H1 (cell line): ENCODE data around the gene SPATS2. TPM values are rescaled to one million over a fixed set of nuclear protein-coding genes. Genes with fewer than 3 reads are reported as not detected.
A peak's percentile ranks its signal among the peaks of the same experiment; 100 is the strongest.

Experiments
- CTCF ChIA-PET: fragments of 300-600 bp; sonication (Branson Sonifier 250); formaldehyde crosslinking; loops from one replicate; lab custom pipeline; 2021; ENCODE audit not compliant: partially characterized antibody; lab: Charles Lee
- POLR2A ChIA-PET: fragments of 300-600 bp; sonication (Branson Sonifier 250); formaldehyde crosslinking; loops from one replicate; lab custom pipeline; 2021; ENCODE audit warnings: inconsistent platforms; ENCODE audit not compliant: partially characterized antibody; lab: Charles Lee
- DNase-seq, 2 experiments: peaks; one replicate each; pipeline versions ENCODE4 v3.0.0 to v3.0.0-alpha.2; 2010 to 2022; ENCODE audit warnings: low spot score in 2 of 2, low read depth in 1 of 2, mixed read lengths in 1 of 2
- FAIRE-seq: peaks from 2 replicates; lab custom pipeline; 2011; peaks lifted over from hg19 to GRCh38; lab: Jason Lieb, UNC
- H2AFZ ChIP-seq: 2 replicates; pipeline ENCODE4 v1.8.1; 2012; ENCODE audit warnings: low read length, inconsistent platforms
- H2AK5ac ChIP-seq: 2 replicates; pipeline ENCODE4 v1.6.1; 2013; ENCODE audit warnings: low read depth, low read length
- H2BK120ac ChIP-seq: replicated peaks from 2 replicates; pipeline ENCODE3; 2013; ENCODE audit warnings: low read depth, low read length, inconsistent platforms
- H2BK12ac ChIP-seq: 2 replicates; pipeline ENCODE4 v1.6.1; 2013; ENCODE audit warnings: low read depth, low read length
- H2BK15ac ChIP-seq: 2 replicates; pipeline ENCODE4 v1.6.1; 2013; ENCODE audit warnings: low read length
- H2BK20ac ChIP-seq: 2 replicates; pipeline ENCODE4 v1.6.1; 2013; ENCODE audit warnings: low read length
- H2BK5ac ChIP-seq: 2 replicates; pipeline ENCODE4 v1.6.1; 2013; ENCODE audit warnings: low read depth, low read length
- H3K14ac ChIP-seq: 2 replicates; pipeline ENCODE4 v1.6.1; 2013; ENCODE audit warnings: inconsistent platforms; ENCODE audit not compliant: insufficient read length
- H3K18ac ChIP-seq: 2 replicates; pipeline ENCODE4 v1.6.1; 2013; ENCODE audit warnings: low read length; ENCODE audit errors: extremely low read depth
- H3K23ac ChIP-seq: 2 replicates; pipeline ENCODE4 v1.6.1; 2013; ENCODE audit warnings: inconsistent platforms; ENCODE audit not compliant: insufficient read length
- H3K23me2 ChIP-seq: 2 replicates; pipeline ENCODE4 v1.6.1; 2013; ENCODE audit warnings: low read depth, low read length
- H3K27ac ChIP-seq: 2 replicates; pipeline ENCODE4 v1.6.1; 2011; ENCODE audit warnings: low read depth, low read length, inconsistent platforms
- H3K27me3 ChIP-seq, 4 experiments: replicated peaks in 1 of 4; 1 replicate in 1 of 4; 2 replicates in 3 of 4; pipeline versions ENCODE4 v1.6.1 to v1.8.1; 2011 to 2013; ENCODE audit warnings: low read length in 3 of 4, mild to moderate bottlenecking in 3 of 4, inconsistent platforms in 2 of 4, mixed read lengths in 2 of 4, moderate library complexity in 1 of 4; ENCODE audit not compliant: control insufficient read depth in 3 of 4, insufficient read depth in 3 of 4; ENCODE audit errors: extremely low read depth in 1 of 4
- H3K36me3 ChIP-seq, 4 experiments: 2 replicates each; pipeline versions ENCODE4 v1.6.1 to v1.8.1; 2011 to 2013; ENCODE audit warnings: mild to moderate bottlenecking in 4 of 4, low read length in 3 of 4, moderate library complexity in 2 of 4, control low read depth in 1 of 4, inconsistent platforms in 1 of 4; ENCODE audit not compliant: insufficient read depth in 4 of 4, control insufficient read depth in 2 of 4
- H3K4ac ChIP-seq: replicated peaks from 2 replicates; pipeline ENCODE3; 2013; ENCODE audit warnings: low read length, low read depth, mixed read lengths, inconsistent platforms; ENCODE audit not compliant: insufficient read length
- H3K4me1 ChIP-seq, 4 experiments: replicated peaks in 1 of 4; 1 replicate in 1 of 4; 2 replicates in 3 of 4; pipeline versions ENCODE4 v1.6.1 to v1.8.1; 2011 to 2013; ENCODE audit warnings: low read length in 3 of 4, inconsistent platforms in 2 of 4, mixed read lengths in 1 of 4; ENCODE audit not compliant: insufficient read depth in 4 of 4, control insufficient read depth in 3 of 4
- H3K4me2 ChIP-seq, 2 experiments: 2 replicates each; pipeline versions ENCODE4 v1.6.1 to v1.8.1; 2011 to 2013; ENCODE audit warnings: low read depth in 2 of 2, low read length in 2 of 2, control low read depth in 1 of 2, inconsistent platforms in 1 of 2, mild to moderate bottlenecking in 1 of 2; ENCODE audit not compliant: insufficient read depth in 1 of 2
- H3K4me3 ChIP-seq, 4 experiments: fragments of 200-600, 300-600 bp in 1 of 4; sonication (generic), shearing (Covaris generic), sonication (Bioruptor Twin) in 1 of 4; 2 replicates each; pipeline versions ENCODE4 v1.5.1 to v1.8.1; 2011 to 2016; ENCODE audit warnings: low read length in 4 of 4, low read depth in 3 of 4, control low read depth in 2 of 4, inconsistent platforms in 2 of 4, mild to moderate bottlenecking in 2 of 4, mixed read lengths in 1 of 4, moderate library complexity in 1 of 4; ENCODE audit not compliant: insufficient read depth in 2 of 4; ENCODE audit errors: extremely low read depth in 1 of 4
- H3K56ac ChIP-seq: replicated peaks from 2 replicates; pipeline ENCODE3; 2013; ENCODE audit warnings: low read depth, mild to moderate bottlenecking, mixed read lengths, low read length, inconsistent platforms; ENCODE audit not compliant: insufficient read length
- H3K79me1 ChIP-seq: 2 replicates; pipeline ENCODE4 v1.6.1; 2013; ENCODE audit warnings: low read depth, low read length, control low read depth
- H3K79me2 ChIP-seq, 2 experiments: 2 replicates each; pipeline versions ENCODE4 v1.6.1 to v1.8.1; 2012 to 2013; ENCODE audit warnings: low read length in 2 of 2, mild to moderate bottlenecking in 2 of 2, inconsistent platforms in 1 of 2; ENCODE audit not compliant: insufficient read depth in 2 of 2, control insufficient read depth in 1 of 2
- H3K9ac ChIP-seq, 4 experiments: replicated peaks in 1 of 4; 1 replicate in 1 of 4; 2 replicates in 3 of 4; pipeline versions ENCODE4 v1.6.1 to v1.8.1; 2011 to 2013; ENCODE audit warnings: low read depth in 3 of 4, low read length in 3 of 4, control low read depth in 2 of 4, mild to moderate bottlenecking in 2 of 4, moderate library complexity in 2 of 4, inconsistent platforms in 1 of 4; ENCODE audit errors: extremely low read depth in 1 of 4
- H3K9me3 ChIP-seq, 2 experiments: 2 replicates each; pipeline versions ENCODE4 v1.6.1 to v1.8.1; 2012 to 2013; ENCODE audit warnings: mild to moderate bottlenecking in 2 of 2, moderate library complexity in 2 of 2, control low read depth in 1 of 2, inconsistent platforms in 1 of 2, low read depth in 1 of 2, low read length in 1 of 2, mixed read lengths in 1 of 2; ENCODE audit not compliant: insufficient read depth in 2 of 2
- H4K20me1 ChIP-seq, 2 experiments: replicated peaks in 1 of 2; 2 replicates each; pipeline versions ENCODE3 to v1.8.1; 2011 to 2013; ENCODE audit warnings: inconsistent platforms in 2 of 2, low read length in 2 of 2, mild to moderate bottlenecking in 1 of 2; ENCODE audit not compliant: insufficient read depth in 2 of 2, control insufficient read depth in 1 of 2
- H4K5ac ChIP-seq: 2 replicates; pipeline ENCODE4 v1.6.1; 2013; ENCODE audit warnings: low read length, low read depth, mixed read lengths, inconsistent platforms; ENCODE audit not compliant: insufficient read length
- H4K8ac ChIP-seq: 2 replicates; pipeline ENCODE4 v1.8.0; 2013; ENCODE audit warnings: mild to moderate bottlenecking, moderate library complexity, low read length, inconsistent platforms; ENCODE audit not compliant: insufficient read depth; ENCODE audit errors: extremely low read depth
- H4K91ac ChIP-seq: replicated peaks from 2 replicates; pipeline ENCODE3; 2013; ENCODE audit warnings: low read length, mixed read lengths, inconsistent platforms; ENCODE audit not compliant: insufficient read length
- ASH2L ChIP-seq: fragments of 200-600, 300-600 bp; sonication (generic); IDR thresholded peaks from one replicate; pipeline ENCODE4 v1.7.1; 2017; ENCODE audit warnings: low read length
- ATF3 ChIP-seq: IDR thresholded peaks from 2 replicates; pipeline ENCODE4 v1.6.1; 2011; ENCODE audit warnings: low read depth, mild to moderate bottlenecking, low read length; ENCODE audit not compliant: insufficient read depth
- CHD2 ChIP-seq: IDR thresholded peaks from 2 replicates; pipeline ENCODE4 v1.6.1; 2012; ENCODE audit warnings: low read length, improper control_type of control experiment
- CTCF ChIP-seq, 3 experiments: IDR thresholded peaks; 1 replicate in 2 of 3; 2 replicates in 1 of 3; pipeline versions ENCODE4 v1.5.1 to v1.6.1; 2011; ENCODE audit warnings: low read length in 3 of 3, mild to moderate bottlenecking in 3 of 3, inconsistent platforms in 2 of 3, low read depth in 1 of 3, moderate library complexity in 1 of 3; ENCODE audit not compliant: insufficient read depth in 1 of 3; ENCODE audit errors: control extremely low read depth in 1 of 3
- E2F6 ChIP-seq: IDR thresholded peaks from 2 replicates; pipeline ENCODE4 v1.6.1; 2012; ENCODE audit warnings: inconsistent platforms
- RAD21 ChIP-seq, 2 experiments: IDR thresholded peaks in 1 of 2; conservative IDR thresholded peaks in 1 of 2; 2 replicates each; pipeline ENCODE4 v1.6.1; 2011; ENCODE audit warnings: low read depth in 2 of 2, low read length in 2 of 2, improper control_type of control experiment in 1 of 2, inconsistent platforms in 1 of 2, mild to moderate bottlenecking in 1 of 2, moderate library complexity in 1 of 2
- RFX5 ChIP-seq: IDR thresholded peaks from 2 replicates; pipeline ENCODE4 v1.6.1; 2011; ENCODE audit warnings: low read depth, low read length, improper control_type of control experiment, borderline replicate concordance
- RXRA ChIP-seq: IDR thresholded peaks from 2 replicates; pipeline ENCODE4 v1.6.1; 2011; ENCODE audit warnings: low read depth, mild to moderate bottlenecking, low read length, moderate library complexity; ENCODE audit not compliant: insufficient read depth
- TBP ChIP-seq: IDR thresholded peaks from 2 replicates; pipeline ENCODE4 v1.6.1; 2011; ENCODE audit warnings: low read depth, low read length, improper control_type of control experiment
- YY1 ChIP-seq: IDR thresholded peaks from 2 replicates; pipeline ENCODE4 v1.6.1; 2011; ENCODE audit warnings: low read depth, mild to moderate bottlenecking, low read length
- WGBS, 2 experiments: shearing (Covaris generic) in 1 of 2; methylation state at CpG; one replicate each; pipeline versions ENCODE4 v1.1.6 to v1.1.7; 2013 to 2015; ENCODE audit warnings: low lambda C conversion rate in 2 of 2, mixed read lengths in 2 of 2, inconsistent platforms in 1 of 2, low coverage in 1 of 2, missing lambda C conversion rate in 1 of 2; ENCODE audit not compliant: insufficient replicate concordance in 2 of 2, insufficient coverage in 1 of 2, insufficient read length in 1 of 2; ENCODE audit errors: extremely low coverage in 1 of 2, missing lambda C conversion rate in 1 of 2; 5-methylcytosine and 5-hydroxymethylcytosine counted together
- polyA plus RNA-seq, 7 experiments: library from polyadenylated mRNA; depleted of rRNA in 3 of 7; stranded (reverse) in 5 of 7; unstranded in 2 of 7; fragments of >200 nt in 5 of 7; fragments of 200-250 nt in 2 of 7; gene quantifications; 1 replicate in 5 of 7; 2 replicates in 1 of 7; 4 replicates in 1 of 7; pipeline versions ENCODE4 v1.2.1 to v1.2.3, GENCODE V29; 2011 to 2013; ENCODE audit warnings: missing spikeins in 2 of 7, mixed read lengths in 2 of 7
- total RNA-seq: library from RNA; stranded (reverse); fragmentation: NEBNext Ultra II Directional; extraction: Animal tissue kit (Norgen Biotek cat#: 25700); gene quantifications from 2 replicates; pipeline ENCODE4 v1.2.1, GENCODE V29; 2021

The SPATS2 gene
- total and polyA plus RNA-seq, 2 of the 8 experiments (the other 6 are each of a cell fraction or from before 2014, with no cell fraction given), result 19.2 to 24.5 TPM

- Histone ChIP-seq H2BK20ac (no peak overlapping the region), H3K36me3 (no peaks in the 10 kb centered on the region), H4K20me1 (no peaks in the 10 kb centered on the region), H3K4ac (no peak overlapping the region), H3K9ac (no peak overlapping the region), H2AFZ (no peak overlapping the region), H2AK5ac (no peak overlapping the region), H2BK120ac (no peak overlapping the region), H3K9me3 (no peaks in the 10 kb centered on the region), H3K27ac (no peak overlapping the region), H3K79me2 (peaks cover 0 to 3% of the 10 kb centered on the region in 2 experiments; a peak in 1 of 4 replicates), H4K91ac (no peak overlapping the region), H3K79me1 (no peaks in the 10 kb centered on the region), H2BK12ac (no peak overlapping the region), H2BK5ac (no peak overlapping the region), H4K5ac (no peak overlapping the region), H3K18ac (no peak overlapping the region), H3K56ac (no peak overlapping the region), H3K23ac (peak overlapping the region; percentile 0), H2BK15ac (no peak overlapping the region), H3K4me3 (no peak overlapping the region), H3K4me2 (no peak overlapping the region), H4K8ac (no peak overlapping the region), H3K14ac (no peak overlapping the region), H3K23me2 (no peaks in the 10 kb centered on the region), H3K27me3 (no peaks in the 10 kb centered on the region), H3K4me1 (peaks cover 0 to 2% (median 0%) of the 10 kb centered on the region in 4 experiments; a peak in 1 of 7 replicates)
- ChIA-PET CTCF (interaction anchor here (0.9 kb wide), 2 partner anchors 12 to 13 kb away, joined by 3 read pairs; no protein-coding TSS in a partner anchor), POLR2A (interaction anchor here (2.0 kb wide), 1 partner anchor 62 kb away, joined by 6 read pairs; the partner anchor contains the start of gene SPATS2)
- no peak for FAIRE-seq
- no peak for DNase-seq
- 79% methylated on average over 4 of the region's 4 CpGs; no CpG with 5 or more reads in 1 of the 2 experiments for WGBS, 2 experiments
- TF ChIP-seq TBP (no peak), CHD2 (no peak), RFX5 (no peak), E2F6 (no peak), RAD21 (IDR thresholded peaks at IDR 0.05 in 1 of 2, conservative IDR thresholded peaks at IDR 0.05 in 1 of 2; ENCODE audit: low read depth in 2 of 2, low read length in 2 of 2) (no peak), ASH2L (no peak), CTCF (IDR thresholded peaks at IDR 0.05; ENCODE audit: control extremely low read depth in 1 of 3, insufficient read depth in 1 of 3, low read depth in 1 of 3, low read length in 3 of 3) (no peak), YY1 (no peak), ATF3 (no peak), RXRA (no peak)
Observed at GRCh38 chr12:49428793-49429192, 61.5 kb downstream of the SPATS2 start.
